NCI-H2227 (cell line): ENCODE data around the gene MOSPD3.
A peak's percentile ranks its signal among the peaks of the same experiment; 100 is the strongest.
"Not testable (repeated sequence)": the region's sequence is repeated elsewhere in the genome, so short reads cannot be mapped to it uniquely, and the experiment has no call there.

Source experiments
- DNase-seq: peaks from one replicate; lab custom pipeline; 2025; ENCODE audit not compliant: unreplicated experiment; lab: John Stamatoyannopoulos, UW

Gene MOSPD3, protein sequence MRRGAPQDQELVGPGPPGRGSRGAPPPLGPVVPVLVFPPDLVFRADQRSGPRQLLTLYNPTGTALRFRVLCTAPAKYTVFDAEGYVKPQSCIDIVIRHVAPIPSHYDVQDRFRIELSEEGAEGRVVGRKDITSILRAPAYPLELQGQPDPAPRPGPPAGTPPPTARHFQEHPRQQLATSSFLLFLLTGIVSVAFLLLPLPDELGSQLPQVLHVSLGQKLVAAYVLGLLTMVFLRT

DNA sequence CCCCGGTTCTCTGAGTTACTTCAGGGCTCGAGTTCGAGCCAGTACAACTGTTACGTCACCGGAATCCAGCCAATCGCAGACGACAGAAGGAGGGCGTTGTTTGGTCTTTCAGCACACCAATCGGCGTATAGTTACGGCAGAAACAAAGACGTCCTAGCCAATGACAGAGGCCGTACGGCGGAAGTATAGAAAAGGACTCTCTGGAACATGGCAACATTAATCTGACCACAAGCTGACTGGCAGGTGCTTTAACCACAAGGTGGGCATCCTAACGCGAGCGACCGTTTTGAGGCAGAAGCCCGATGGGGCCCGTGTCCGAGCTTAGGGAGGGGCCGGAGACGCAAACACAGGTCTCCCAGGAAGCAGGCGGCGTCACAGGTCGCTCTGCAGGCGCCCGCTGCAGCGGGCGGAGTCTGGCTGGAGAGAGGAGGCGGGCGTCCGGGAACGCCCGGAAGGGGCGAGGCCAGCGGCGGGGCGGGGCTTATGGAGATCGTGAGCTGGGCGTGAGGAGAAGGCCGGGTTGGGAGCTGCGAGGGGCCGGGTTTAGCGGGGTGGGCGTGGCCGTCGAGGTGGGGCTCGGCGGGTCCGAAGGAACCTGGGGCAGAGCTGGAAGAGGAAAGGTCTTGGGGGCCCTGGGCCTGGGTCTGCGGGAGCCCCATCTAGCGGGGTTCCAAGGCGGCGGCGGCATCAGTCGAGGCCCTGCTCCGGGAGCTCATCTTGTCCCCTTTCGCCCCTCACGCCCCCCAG lies at the start of gene MOSPD3:
Gene MOSPD3 (plus strand): TSS at position 558 of the 747 bp plus-strand sequence. CDS start 252 bp downstream, outside the sequence.
- peak; percentile 100 for DNase-seq

DNA sequence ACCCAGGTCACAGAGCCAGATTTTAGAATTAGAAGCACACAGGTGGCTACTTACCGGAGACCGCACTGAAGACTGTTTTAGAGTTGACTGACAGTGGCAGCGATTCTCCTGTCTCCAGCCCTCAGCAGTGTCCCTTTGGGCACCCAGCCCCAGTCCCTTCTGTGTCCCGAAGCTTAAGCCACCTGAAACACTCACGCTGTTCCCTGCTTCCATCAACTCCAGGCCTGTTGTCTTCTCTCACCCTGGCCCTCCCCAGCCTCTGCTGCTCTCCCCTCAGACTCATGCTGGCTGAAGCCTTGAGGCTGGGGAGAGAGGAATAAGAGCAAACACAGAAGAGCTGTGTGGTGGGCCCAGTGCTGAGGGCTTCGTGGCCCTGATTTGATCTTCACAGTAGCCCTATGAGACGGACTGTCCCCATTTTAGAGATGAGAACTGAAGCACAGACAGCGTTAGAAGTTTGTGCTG lies 49.2 kb upstream of the MOSPD3 start:
- no peak for DNase-seq

DNA sequence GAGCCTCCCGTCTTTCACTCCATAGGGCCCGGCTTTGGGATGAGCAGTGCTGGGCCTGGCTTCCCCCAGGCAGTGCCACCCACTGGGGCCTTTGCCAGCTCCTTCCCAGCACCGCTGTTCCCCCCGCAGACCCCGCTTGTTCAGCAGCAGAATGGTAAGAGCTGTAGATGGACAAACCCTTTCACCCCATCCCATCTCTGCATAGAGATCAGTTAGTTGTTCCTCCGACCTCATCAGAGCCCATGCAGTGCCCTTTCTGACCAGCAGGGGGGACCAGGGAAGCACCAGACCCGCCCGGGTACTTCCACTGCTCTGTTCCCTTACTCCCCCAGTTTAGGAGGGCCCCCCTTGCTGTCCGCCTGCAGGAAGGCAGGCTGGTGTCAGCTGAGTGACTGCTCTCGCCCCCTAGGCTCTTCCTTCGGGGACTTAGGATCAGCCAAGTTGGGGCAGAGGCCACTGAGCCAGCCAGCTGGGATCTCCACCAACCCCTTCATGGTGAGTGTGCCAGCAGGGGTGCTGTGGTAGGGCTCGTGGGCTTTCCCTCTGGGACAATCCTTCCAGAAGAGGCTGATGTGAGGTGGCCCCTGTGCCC lies 48.4 kb upstream of the MOSPD3 start:
- DNase-seq: peak; percentile 76

DNA sequence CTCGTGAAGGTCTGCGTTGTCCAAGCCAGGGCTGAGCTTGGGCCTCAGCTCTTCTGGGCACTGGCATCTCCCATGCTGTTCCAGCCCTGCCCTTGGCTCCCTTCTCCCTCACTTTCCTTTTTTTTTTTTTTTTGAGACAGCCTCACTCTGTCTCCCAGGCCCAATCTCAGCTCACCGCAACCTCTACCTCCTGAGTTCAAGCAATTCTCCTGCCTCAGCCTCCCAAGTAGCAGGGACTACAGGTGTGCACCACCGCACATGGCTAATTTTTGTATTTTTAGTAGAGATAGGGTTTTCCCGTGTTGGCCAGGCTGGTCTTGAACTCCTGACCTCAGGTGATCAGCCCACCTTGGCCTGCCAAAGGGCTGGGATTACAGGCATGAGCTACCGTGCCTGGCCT lies 47.9 kb upstream of the MOSPD3 start:
- DNase-seq: not testable (repeated sequence)

DNA sequence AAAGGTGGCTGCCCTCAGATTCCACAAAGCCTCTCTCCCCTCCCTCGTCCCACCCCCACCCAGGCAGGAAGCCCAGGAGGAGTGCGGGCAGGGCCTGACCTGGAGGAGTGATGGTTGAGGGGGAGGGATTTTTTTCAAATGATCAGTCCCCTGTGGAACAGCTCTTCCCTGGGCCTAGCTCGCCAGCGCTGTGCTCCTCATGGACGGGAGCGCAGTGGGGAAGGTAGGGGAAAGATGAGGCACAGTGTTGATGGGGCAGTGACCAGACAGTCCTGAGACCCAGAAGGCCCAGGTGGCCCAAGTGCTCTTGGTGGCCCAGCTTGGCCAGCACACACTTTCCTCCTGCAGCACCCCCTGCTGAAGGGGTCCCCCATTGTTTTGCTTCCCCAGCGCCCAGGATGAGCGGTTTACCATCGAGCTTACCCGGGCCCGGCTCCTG lies 47.2 kb upstream of the MOSPD3 start:
- no peak for DNase-seq

DNA sequence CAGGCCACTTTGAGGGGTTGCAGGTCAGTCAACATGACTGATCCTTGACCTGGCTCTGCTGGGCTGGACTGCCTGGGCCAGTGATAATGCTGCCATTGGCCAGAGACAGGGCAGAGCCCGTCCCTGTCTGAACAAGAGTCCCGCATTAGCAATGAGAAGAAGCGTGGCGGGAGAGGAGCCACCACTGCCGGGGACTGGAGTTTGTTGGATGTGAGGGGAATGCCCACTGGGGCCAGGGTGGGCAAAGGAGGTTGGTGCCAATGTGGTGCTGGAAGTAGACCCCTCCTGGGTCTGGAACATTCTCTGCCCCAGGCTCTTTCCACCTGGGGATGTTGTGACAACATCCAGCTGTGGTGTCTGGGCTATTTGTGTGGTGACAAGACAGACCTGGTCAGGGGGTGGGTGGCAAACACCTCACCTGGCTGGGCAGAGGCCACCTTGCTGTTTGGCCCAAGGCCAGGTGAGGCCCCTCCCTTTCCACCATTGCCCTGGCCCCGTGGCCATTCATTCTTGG lies 46.3 kb upstream of the MOSPD3 start:
- no peak for DNase-seq

DNA sequence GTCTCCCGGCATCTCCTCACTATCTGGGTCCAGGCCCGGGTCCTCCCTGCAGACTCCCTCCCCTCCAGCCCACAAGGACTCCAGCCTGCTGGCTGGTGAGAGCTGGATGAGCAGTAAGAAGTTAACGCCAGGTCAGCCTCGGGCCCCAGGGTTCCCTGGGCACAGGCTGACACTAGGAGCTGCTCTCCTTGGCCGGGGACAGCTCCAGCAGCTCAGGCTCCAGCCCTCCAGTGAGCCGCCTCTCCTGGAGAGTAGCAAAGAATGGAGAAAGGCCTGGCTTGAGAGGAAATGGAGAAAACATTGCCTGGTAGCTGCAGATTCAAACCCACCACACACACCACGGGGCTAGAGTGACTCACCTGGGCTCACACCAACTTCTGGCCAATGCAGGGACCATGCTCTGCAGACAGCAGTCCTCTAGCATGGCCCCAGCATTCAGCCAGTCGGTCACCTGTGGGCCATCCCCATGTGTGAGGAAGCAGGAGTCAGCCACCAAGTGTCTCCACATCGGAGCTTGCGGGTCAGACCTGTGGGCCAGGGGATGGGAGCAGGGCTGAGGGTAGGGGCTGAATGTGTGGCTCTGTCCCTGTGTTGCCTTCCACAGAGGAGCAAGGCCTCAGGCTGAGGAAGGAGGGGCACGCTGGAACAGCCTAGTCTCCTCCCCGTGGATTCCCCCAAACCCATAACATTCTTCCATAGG lies 45.2 kb upstream of the MOSPD3 start:
- no peak for DNase-seq

DNA sequence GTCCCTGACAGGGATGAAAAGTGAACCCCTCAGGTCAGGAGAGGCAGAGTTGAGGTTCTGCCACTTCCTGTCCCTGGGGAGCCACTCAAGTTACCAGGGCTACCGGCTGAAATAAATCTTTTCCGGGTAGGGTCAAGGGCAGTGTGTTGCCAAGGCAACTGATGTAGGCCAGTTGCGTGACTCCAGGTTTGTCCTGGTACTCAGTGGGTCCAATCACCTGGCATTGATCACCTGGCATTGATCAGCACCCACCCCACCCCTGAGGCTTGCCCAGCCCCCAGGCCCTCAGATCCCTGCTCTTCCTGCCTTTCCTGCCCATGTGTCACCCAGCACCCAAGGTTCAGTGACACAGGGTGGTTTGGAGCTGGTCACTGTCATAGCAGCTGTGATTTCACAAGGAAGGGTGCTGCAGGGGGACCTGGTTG lies 44.6 kb upstream of the MOSPD3 start:
- DNase-seq: peak; percentile 50

DNA sequence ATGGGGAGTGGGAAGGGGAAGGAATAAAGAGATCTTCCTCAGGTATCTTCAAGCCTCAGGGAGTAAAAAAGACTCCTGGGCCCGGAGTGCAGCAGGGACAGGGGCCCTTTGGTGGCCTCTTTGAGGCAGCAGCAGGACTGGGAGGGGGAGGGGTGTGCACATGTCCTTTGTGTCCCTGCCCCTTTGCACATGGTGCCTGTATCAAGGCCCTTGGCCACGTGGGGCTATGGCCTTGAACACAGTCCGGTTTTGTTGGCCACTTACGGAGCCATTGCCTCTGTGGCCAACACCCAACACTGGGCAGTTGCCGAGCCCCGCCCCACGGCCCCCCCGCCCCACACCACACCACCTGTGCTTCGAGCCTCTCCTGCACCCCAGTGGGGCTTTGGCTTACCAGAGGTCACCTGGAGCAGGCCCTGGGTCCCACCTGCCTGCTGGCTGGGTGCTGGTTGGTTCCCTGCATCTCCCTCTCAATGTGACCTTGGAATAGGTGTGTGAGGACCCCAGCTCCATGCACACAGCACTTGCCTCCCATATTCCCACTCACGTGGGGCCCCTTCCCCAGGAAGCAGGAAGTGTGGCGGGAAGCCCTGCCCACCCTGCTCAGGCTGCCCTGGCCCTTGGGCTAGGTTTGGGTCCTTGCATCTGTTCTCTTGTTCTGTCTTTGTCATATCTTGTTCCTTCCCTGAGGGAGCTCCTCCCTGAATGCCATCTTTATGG lies 44.0 kb upstream of the MOSPD3 start:
- DNase-seq: no peak

DNA sequence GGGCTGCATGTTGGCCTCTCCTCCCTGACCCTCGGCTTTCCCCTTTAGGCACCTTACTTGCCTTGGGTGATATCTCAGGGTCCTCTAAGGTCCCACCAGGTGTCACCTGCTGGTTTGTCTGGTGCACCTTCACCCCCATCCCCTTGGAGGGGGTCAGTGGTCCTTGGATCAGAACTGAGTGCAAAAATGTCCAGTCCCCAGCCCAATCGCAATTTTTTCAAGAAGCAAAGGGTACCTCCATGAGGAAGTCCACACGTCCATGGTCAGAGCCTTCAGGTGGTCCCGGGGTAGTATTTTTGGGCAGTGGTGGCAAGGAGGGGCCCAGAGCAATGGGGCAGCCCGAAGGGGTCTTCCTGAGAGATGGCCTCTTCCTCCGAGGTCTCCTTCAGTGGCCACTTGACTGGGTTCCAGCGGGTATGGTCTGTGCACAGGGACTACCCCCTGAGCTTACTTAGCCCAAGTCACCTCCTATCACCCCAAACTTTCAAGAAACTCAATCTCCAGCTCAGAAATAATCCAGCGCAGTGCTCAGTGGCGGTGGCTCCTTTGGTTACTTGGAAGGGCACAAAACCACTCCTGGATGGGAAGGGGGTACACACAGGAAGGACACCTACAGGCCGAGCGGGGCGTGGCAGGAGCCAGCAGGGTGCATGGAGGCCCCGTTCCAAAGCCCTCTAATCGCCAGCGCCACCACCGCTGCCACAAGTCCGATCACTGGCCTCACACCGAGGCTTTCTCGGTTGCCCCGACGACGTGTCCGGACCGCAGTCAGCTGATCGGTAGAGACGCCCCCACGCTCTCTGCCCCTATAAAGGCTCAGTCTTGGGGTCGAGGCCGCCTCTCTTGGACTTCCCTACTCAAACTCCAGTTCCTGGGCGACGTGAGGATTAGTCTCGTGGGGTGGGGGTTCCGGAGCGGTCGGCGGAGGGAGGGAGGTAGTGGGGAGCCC lies 43.2 kb upstream of the MOSPD3 start:
- no peak for DNase-seq

DNA sequence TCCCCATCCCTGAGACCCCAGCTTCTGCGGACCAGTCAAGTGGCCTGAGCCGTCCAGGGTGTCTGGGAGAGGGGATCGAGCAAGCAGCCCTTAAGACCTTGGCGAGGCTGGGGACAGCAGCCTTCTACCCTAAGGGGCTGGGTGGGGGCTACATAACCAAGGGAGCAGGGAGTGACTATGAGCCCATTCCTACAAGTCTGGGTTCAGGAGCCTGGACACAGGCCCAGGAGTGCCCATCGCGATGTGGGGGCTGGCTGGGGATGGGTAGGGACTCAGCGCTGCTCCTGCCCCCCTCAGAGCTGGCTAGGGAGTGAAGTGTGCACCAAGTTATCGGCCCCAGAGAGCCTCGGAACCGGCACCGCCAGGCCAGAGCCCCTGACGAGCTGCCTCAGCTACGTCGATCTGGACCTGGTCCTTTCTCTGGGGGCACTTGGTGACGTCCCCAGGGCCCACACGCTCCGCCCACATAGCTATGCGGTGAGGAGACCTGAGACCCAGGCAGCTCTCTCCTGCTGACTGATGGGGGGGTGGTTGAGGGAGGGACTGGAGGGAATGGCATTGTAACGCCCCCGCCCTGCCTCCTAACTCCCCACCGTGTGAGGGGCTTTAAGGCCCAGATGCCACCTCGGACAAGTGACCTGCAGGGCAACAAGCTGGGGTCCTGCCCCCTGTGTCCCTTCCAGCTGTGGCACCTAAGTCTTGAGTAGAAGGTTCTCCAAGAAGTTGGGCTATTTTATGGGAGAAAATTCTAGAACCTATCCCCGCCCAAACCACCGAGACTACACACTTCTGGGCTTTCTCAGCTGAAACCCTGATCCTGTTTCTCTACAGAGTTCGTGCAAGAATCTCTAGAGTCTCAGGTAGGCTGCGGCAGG lies 41.1 kb upstream of the MOSPD3 start:
- DNase-seq: no peak

DNA sequence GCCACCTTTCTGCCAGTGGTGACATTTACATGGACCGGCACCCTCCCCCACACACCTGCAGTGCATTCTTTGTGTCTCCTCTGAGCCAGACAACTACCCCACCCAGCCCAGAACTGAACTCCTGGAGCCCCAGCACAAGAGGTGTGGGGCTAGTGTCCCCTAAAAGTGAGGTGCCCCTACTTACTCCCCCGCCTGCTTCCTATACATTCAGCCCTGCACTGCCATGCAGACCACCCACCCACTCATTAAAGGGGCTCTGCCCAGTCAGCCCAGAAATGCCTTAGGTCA lies 40.6 kb upstream of the MOSPD3 start:
- DNase-seq: no peak

DNA sequence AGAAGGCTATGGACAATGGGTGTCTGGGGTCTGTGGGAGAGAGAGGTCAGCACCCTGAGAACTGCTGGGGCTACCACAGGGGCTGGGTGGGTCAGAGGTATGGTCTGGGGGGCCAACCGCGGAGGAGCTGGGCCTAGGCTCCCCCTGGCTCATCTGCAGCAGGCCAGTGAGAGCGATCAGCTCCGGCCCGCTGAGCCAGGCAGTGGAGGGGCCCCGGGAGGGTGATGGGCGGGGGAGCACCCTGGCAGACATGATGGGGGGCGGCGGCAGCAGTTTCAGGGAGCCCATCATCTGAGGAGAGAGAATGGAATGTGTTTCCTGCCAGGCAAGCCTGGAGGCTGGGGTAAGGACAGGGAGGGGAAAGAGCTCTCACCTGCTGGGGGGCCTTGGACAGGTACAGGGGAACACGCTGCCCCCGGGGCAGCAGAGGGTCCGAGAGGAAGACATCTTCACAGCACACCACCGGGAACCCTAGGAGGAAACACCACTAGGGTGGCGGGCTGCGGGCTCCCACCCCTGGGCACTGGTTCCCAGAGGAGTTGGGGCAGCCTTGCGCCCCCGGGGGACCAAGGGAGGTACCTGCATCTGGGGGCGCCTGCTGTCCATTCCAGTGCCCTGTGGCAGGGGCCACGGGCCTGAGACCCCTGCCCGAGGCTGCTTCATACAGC lies 39.9 kb upstream of the MOSPD3 start:
- no peak for DNase-seq

DNA sequence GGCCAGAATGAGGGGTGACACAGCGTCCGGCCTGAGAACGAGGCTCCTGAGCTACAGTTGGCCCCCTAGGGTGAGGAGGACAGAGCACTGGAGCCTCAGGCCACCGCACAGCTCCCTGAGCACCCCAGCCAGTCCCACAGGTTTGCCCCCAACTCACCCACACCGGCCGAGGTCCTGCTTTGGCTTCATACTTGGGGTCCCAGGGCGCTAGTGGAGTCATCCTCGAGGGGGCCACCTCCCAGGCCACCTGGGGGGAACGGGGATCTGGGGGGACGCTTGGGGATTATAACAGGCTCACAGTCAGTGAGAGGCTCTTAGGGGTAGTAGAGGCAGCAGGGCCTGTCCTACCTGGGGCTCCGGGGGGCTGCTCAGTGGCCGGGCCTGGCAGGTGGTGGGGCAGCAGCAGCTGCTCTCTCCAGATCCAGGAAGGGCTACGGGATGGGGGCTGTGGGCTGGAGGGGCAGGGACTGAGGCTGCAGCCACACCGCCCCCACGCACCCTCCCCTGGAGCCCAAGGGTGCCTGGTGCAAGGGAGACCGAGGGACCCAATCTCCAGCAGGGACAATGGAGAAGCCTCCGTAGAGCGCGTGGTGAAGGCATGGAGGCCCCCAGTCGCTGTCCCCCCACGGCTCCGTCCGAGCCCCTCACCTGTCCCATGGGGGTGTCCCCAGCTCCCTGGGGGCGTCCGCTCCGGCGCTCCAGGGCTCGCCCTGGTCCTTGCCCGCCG lies 39.2 kb upstream of the MOSPD3 start:
- DNase-seq: no peak

DNA sequence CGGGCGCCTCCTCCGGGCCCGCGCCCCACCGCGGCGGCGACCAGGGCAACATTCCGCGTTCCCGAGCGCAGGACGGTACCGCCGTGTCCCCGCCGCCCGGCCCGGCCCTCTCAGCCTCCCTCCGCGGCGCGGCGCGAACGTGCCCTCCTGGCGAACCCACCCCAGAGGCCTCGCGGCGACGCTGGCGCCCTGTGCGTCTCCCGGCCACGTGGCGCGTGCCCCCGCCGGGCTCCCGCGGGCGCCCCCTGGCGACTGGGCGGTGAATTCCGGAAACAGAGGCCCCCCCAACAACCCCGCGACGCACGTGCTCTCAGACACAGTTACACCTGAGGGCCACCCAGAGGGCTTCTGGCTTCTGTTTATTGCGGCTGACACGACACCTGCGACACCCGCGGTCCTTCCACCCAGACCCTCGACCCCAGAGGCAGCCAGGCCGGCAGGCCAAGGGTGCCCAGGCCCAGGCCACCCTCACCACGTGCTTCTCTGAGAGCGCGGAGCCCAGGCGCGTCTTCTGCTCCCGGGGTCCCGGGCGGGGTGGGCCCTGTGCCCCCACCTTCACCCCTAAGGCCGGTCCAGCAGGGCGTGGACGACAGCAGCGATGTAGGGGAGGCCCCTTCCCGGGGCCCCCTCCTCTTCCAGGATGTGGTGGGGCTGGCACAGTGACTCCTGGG lies 38.5 kb upstream of the MOSPD3 start, which contains the start of gene SAP25:
Gene SAP25 (minus strand): TSS at position 210 of the 671 bp plus-strand sequence. CDS start 158 bp downstream, at position 52.
- no peak for DNase-seq

DNA sequence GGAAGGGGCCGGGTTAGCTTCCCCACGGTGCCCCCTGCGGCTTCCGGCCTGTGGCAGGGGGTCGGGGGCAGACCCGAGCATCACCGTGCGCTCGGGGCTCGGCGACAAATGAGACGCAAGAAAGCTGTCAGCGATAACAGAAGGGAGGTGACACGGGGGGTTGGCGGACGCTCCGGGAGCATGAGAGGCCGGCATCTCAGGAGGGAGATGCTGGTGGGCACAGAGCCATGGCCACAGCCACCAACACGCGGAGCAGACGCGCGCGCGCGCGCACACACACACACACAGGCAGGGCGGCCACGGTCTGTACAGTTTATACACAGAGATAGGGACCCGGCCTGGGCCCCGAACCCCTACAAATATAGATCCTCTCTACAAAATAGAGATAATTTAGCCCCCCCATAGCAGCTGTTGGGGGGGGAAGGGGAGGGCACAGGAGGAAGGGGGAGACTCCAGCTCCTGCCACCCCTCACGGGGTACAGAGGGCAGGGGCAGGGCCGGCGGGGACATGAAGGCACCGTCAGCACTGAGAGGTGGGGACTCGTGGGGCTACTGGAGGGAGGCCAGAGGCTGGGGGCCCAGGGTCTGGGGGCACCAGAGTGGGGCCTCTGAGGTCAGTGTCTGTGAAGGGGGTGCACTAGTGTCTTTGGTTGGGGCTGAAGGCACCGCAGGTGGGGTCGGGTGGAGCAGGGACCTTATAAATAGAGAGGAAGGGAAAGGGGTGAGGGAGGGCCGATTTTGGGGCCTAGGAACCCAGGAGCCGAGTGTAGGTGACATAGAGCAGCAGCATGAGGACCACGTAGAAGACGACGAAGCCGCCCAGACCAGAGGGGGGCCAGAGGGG lies 37.8 kb upstream of the MOSPD3 start:
- DNase-seq: no peak
